ENCODE data around the gene PMPCA.
"Not testable (repeated sequence)": the region's sequence is repeated elsewhere in the genome, so short reads cannot be mapped to it uniquely, and the experiment has no call there.

DNA sequence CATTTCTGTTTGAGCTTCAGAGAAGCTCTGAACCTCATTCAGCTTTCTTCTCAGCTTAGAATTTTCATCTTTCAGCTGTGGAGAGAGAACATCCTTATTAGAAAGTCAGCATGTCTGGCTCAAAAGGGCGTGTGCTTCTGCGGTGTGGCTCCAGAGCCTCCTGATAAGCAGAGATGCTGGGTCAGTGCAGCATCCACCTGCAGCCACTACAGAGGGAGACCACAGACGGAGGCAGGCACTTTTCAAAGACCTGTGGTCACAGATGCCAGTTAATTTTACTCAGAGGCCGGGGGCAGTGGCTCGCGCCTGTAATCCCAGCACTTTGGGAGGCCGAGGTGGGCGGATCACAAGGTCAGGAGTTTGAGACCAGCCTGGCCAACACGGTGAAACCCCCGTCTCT is 4.6 kb upstream of the PMPCA start:
- TF ChIP-seq, protein P1, sequence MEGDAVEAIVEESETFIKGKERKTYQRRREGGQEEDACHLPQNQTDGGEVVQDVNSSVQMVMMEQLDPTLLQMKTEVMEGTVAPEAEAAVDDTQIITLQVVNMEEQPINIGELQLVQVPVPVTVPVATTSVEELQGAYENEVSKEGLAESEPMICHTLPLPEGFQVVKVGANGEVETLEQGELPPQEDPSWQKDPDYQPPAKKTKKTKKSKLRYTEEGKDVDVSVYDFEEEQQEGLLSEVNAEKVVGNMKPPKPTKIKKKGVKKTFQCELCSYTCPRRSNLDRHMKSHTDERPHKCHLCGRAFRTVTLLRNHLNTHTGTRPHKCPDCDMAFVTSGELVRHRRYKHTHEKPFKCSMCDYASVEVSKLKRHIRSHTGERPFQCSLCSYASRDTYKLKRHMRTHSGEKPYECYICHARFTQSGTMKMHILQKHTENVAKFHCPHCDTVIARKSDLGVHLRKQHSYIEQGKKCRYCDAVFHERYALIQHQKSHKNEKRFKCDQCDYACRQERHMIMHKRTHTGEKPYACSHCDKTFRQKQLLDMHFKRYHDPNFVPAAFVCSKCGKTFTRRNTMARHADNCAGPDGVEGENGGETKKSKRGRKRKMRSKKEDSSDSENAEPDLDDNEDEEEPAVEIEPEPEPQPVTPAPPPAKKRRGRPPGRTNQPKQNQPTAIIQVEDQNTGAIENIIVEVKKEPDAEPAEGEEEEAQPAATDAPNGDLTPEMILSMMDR (IDR thresholded peaks at IDR 0.05): not testable (repeated sequence)
- not testable (repeated sequence) for TF ChIP-seq POLR2A, POLR2AphosphoS5, EP300 (IDR thresholded peaks at IDR 0.05)

Data from gastroesophageal sphincter (tissue), 3 donors.